MM.1S (cell line): Measurements from ENCODE around the gene MC1R.

Source experiments
- DNase-seq: peaks from one replicate; pipeline ENCODE4 v3.0.0-alpha.2; 2015
- H2AFZ ChIP-seq: fragments of 300-600 bp; sonication (generic); 2 replicates; pipeline ENCODE4 v1.6.0; 2016; ENCODE audit warnings: antibody characterized with exemption, low read length
- H3F3A ChIP-seq: fragments of 300-600 bp; sonication (generic); 2 replicates; pipeline ENCODE4 v1.6.1; 2016; ENCODE audit warnings: mild to moderate bottlenecking, antibody characterized with exemption, low read length, moderate library complexity, mixed read lengths; ENCODE audit not compliant: insufficient read depth
- H3K27ac ChIP-seq: fragments of 300-600 bp; sonication (generic); 2 replicates; pipeline ENCODE4 v1.5.1; 2016; ENCODE audit warnings: mild to moderate bottlenecking, low read length
- H3K27me3 ChIP-seq: fragments of 300-600 bp; sonication (generic); replicated peaks from 2 replicates; pipeline ENCODE4 v1.6.0; 2016; ENCODE audit warnings: low read length; ENCODE audit not compliant: insufficient read depth
- H3K36me3 ChIP-seq: fragments of 300-600 bp; sonication (generic); replicated peaks from 2 replicates; pipeline ENCODE4 v1.6.1; 2016; ENCODE audit warnings: mild to moderate bottlenecking, low read length, mixed read lengths; ENCODE audit not compliant: insufficient read depth
- H3K4me1 ChIP-seq: fragments of 300-600 bp; sonication (generic); 2 replicates; pipeline ENCODE4 v1.6.1; 2016; ENCODE audit warnings: low read length, mixed read lengths
- H3K4me2 ChIP-seq: fragments of 300-600 bp; sonication (generic); 2 replicates; pipeline ENCODE4 v1.6.0; 2016; ENCODE audit warnings: low read depth, low read length
- H3K4me3 ChIP-seq: fragments of 300-600 bp; sonication (generic); 2 replicates; pipeline ENCODE4 v1.5.1; 2016; ENCODE audit warnings: low read length, mixed read lengths
- H3K79me2 ChIP-seq: fragments of 300-600 bp; sonication (generic); 2 replicates; pipeline ENCODE4 v1.6.1; 2016; ENCODE audit warnings: mixed run types, low read length, mixed read lengths
- H3K9ac ChIP-seq: fragments of 300-600 bp; sonication (generic); 2 replicates; pipeline ENCODE4 v1.6.1; 2016; ENCODE audit warnings: low read length, mixed read lengths
- H3K9me2 ChIP-seq: fragments of 300-600 bp; sonication (generic); replicated peaks from 2 replicates; pipeline ENCODE4 v1.6.1; 2016; ENCODE audit warnings: mild to moderate bottlenecking, low read length, mixed read lengths; ENCODE audit not compliant: insufficient read depth
- H3K9me3 ChIP-seq: fragments of 300-600 bp; sonication (generic); replicated peaks from 2 replicates; pipeline ENCODE4 v1.6.1; 2016; ENCODE audit warnings: mild to moderate bottlenecking, low read length, mixed read lengths; ENCODE audit not compliant: insufficient read depth
- H4K20me1 ChIP-seq: fragments of 300-600 bp; sonication (generic); 2 replicates; pipeline ENCODE4 v1.6.1; 2016; ENCODE audit warnings: mild to moderate bottlenecking, low read length, moderate library complexity, mixed read lengths; ENCODE audit not compliant: insufficient read depth
- CTCF ChIP-seq: fragments of 300-600 bp; sonication (generic); IDR thresholded peaks from 2 replicates; pipeline ENCODE4 v1.5.1; 2016; ENCODE audit warnings: antibody characterized with exemption, low read length, mixed read lengths
- EZH2 ChIP-seq: fragments of 300-600 bp; sonication (generic); optimal IDR thresholded peaks from 2 replicates; pipeline ENCODE3; 2017; ENCODE audit warnings: low read depth, mild to moderate bottlenecking, antibody characterized with exemption, low read length, mixed read lengths
- EZH2phosphoT487 ChIP-seq: fragments of 300-600 bp; sonication (generic); IDR thresholded peaks from 2 replicates; pipeline ENCODE4 v1.6.1; 2018; ENCODE audit warnings: antibody characterized with exemption, low read length

The MC1R gene

GRCh38 chr16:89893642-89894548 is 24.8 kb upstream of the MC1R start:
- no peak overlapping the region for H3K4me3 ChIP-seq
- H4K20me1 ChIP-seq, result no peaks in the 10 kb centered on the region
- no peak overlapping the region for H3K27ac ChIP-seq
- no peaks in the 10 kb centered on the region for H3K4me1 ChIP-seq
- no peaks in the 10 kb centered on the region for H3K9me2 ChIP-seq
- no peak overlapping the region for H2AFZ ChIP-seq
- no peak overlapping the region for H3K4me2 ChIP-seq
- H3F3A ChIP-seq, result no peaks in the 10 kb centered on the region
- no peaks in the 10 kb centered on the region for H3K36me3 ChIP-seq
- H3K9ac ChIP-seq, result no peak overlapping the region
- H3K79me2 ChIP-seq, result no peaks in the 10 kb centered on the region
- no peak for DNase-seq
- H3K27me3 ChIP-seq, result no peaks in the 10 kb centered on the region
- no peaks in the 10 kb centered on the region for H3K9me3 ChIP-seq
- no peak for TF ChIP-seq EZH2phosphoT487
- TF ChIP-seq CTCF, result no peak
- no peak for TF ChIP-seq EZH2

GRCh38 chr16:89895482-89896250 is 23.0 kb upstream of the MC1R start:
- Histone ChIP-seq H3K36me3 (no peaks in the 10 kb centered on the region), H3K9me2 (no peaks in the 10 kb centered on the region), H3K27me3 (no peaks in the 10 kb centered on the region), H2AFZ (no peak overlapping the region), H3K4me3 (no peak overlapping the region), H3K4me2 (no peak overlapping the region), H3K9me3 (no peaks in the 10 kb centered on the region), H3F3A (no peaks in the 10 kb centered on the region), H3K4me1 (no peaks in the 10 kb centered on the region), H3K79me2 (no peaks in the 10 kb centered on the region), H3K27ac (no peak overlapping the region), H4K20me1 (no peaks in the 10 kb centered on the region), H3K9ac (no peak overlapping the region)
- no peak for DNase-seq
- TF ChIP-seq EZH2phosphoT487 (no peak), CTCF (no peak), EZH2 (no peak)

GRCh38 chr16:89897204-89897603 is 21.5 kb upstream of the MC1R start:
- Histone ChIP-seq H3K9me2 (no peaks in the 10 kb centered on the region), H3K4me3 (no peak overlapping the region), H3K27me3 (no peaks in the 10 kb centered on the region), H3K9me3 (no peaks in the 10 kb centered on the region), H3K4me2 (no peak overlapping the region), H4K20me1 (no peaks in the 10 kb centered on the region), H3K4me1 (no peaks in the 10 kb centered on the region), H2AFZ (no peak overlapping the region), H3K9ac (no peak overlapping the region), H3K36me3 (no peaks in the 10 kb centered on the region), H3F3A (no peaks in the 10 kb centered on the region), H3K27ac (no peak overlapping the region), H3K79me2 (no peaks in the 10 kb centered on the region)
- no peak for DNase-seq
- TF ChIP-seq CTCF (no peak), EZH2 (no peak), EZH2phosphoT487 (no peak)
